H1 (cell line): Measurements from ENCODE around the gene ELANE. TPM values are rescaled to one million over a fixed set of nuclear protein-coding genes. Genes with fewer than 3 reads are reported as not detected.

Experiments used
- CTCF ChIA-PET: fragments of 300-600 bp; sonication (Branson Sonifier 250); formaldehyde crosslinking; loops from one replicate; lab custom pipeline; 2021; ENCODE audit not compliant: partially characterized antibody; lab: Charles Lee
- POLR2A ChIA-PET: fragments of 300-600 bp; sonication (Branson Sonifier 250); formaldehyde crosslinking; loops from one replicate; lab custom pipeline; 2021; ENCODE audit warnings: inconsistent platforms; ENCODE audit not compliant: partially characterized antibody; lab: Charles Lee
- DNase-seq, 2 experiments: peaks; one replicate each; pipeline versions ENCODE4 v3.0.0 to v3.0.0-alpha.2; 2010 to 2022; ENCODE audit warnings: low spot score in 2 of 2, low read depth in 1 of 2, mixed read lengths in 1 of 2
- FAIRE-seq: peaks from 2 replicates; lab custom pipeline; 2011; peaks lifted over from hg19 to GRCh38; lab: Jason Lieb, UNC
- H2AFZ ChIP-seq: 2 replicates; pipeline ENCODE4 v1.8.1; 2012; ENCODE audit warnings: low read length, inconsistent platforms
- H2AK5ac ChIP-seq: 2 replicates; pipeline ENCODE4 v1.6.1; 2013; ENCODE audit warnings: low read depth, low read length
- H2BK120ac ChIP-seq: replicated peaks from 2 replicates; pipeline ENCODE3; 2013; ENCODE audit warnings: low read depth, low read length, inconsistent platforms
- H2BK12ac ChIP-seq: 2 replicates; pipeline ENCODE4 v1.6.1; 2013; ENCODE audit warnings: low read depth, low read length
- H2BK15ac ChIP-seq: 2 replicates; pipeline ENCODE4 v1.6.1; 2013; ENCODE audit warnings: low read length
- H2BK20ac ChIP-seq: 2 replicates; pipeline ENCODE4 v1.6.1; 2013; ENCODE audit warnings: low read length
- H2BK5ac ChIP-seq: 2 replicates; pipeline ENCODE4 v1.6.1; 2013; ENCODE audit warnings: low read depth, low read length
- H3K14ac ChIP-seq: 2 replicates; pipeline ENCODE4 v1.6.1; 2013; ENCODE audit warnings: inconsistent platforms; ENCODE audit not compliant: insufficient read length
- H3K18ac ChIP-seq: 2 replicates; pipeline ENCODE4 v1.6.1; 2013; ENCODE audit warnings: low read length; ENCODE audit errors: extremely low read depth
- H3K23ac ChIP-seq: 2 replicates; pipeline ENCODE4 v1.6.1; 2013; ENCODE audit warnings: inconsistent platforms; ENCODE audit not compliant: insufficient read length
- H3K23me2 ChIP-seq: 2 replicates; pipeline ENCODE4 v1.6.1; 2013; ENCODE audit warnings: low read depth, low read length
- H3K27ac ChIP-seq: 2 replicates; pipeline ENCODE4 v1.6.1; 2011; ENCODE audit warnings: low read depth, low read length, inconsistent platforms
- H3K27me3 ChIP-seq, 4 experiments: replicated peaks in 1 of 4; 1 replicate in 1 of 4; 2 replicates in 3 of 4; pipeline versions ENCODE4 v1.6.1 to v1.8.1; 2011 to 2013; ENCODE audit warnings: low read length in 3 of 4, mild to moderate bottlenecking in 3 of 4, inconsistent platforms in 2 of 4, mixed read lengths in 2 of 4, moderate library complexity in 1 of 4; ENCODE audit not compliant: control insufficient read depth in 3 of 4, insufficient read depth in 3 of 4; ENCODE audit errors: extremely low read depth in 1 of 4
- H3K36me3 ChIP-seq, 4 experiments: 2 replicates each; pipeline versions ENCODE4 v1.6.1 to v1.8.1; 2011 to 2013; ENCODE audit warnings: mild to moderate bottlenecking in 4 of 4, low read length in 3 of 4, moderate library complexity in 2 of 4, control low read depth in 1 of 4, inconsistent platforms in 1 of 4; ENCODE audit not compliant: insufficient read depth in 4 of 4, control insufficient read depth in 2 of 4
- H3K4ac ChIP-seq: replicated peaks from 2 replicates; pipeline ENCODE3; 2013; ENCODE audit warnings: low read length, low read depth, mixed read lengths, inconsistent platforms; ENCODE audit not compliant: insufficient read length
- H3K4me1 ChIP-seq, 4 experiments: replicated peaks in 1 of 4; 1 replicate in 1 of 4; 2 replicates in 3 of 4; pipeline versions ENCODE4 v1.6.1 to v1.8.1; 2011 to 2013; ENCODE audit warnings: low read length in 3 of 4, inconsistent platforms in 2 of 4, mixed read lengths in 1 of 4; ENCODE audit not compliant: insufficient read depth in 4 of 4, control insufficient read depth in 3 of 4
- H3K4me2 ChIP-seq, 2 experiments: 2 replicates each; pipeline versions ENCODE4 v1.6.1 to v1.8.1; 2011 to 2013; ENCODE audit warnings: low read depth in 2 of 2, low read length in 2 of 2, control low read depth in 1 of 2, inconsistent platforms in 1 of 2, mild to moderate bottlenecking in 1 of 2; ENCODE audit not compliant: insufficient read depth in 1 of 2
- H3K4me3 ChIP-seq, 4 experiments: fragments of 200-600, 300-600 bp in 1 of 4; sonication (generic), shearing (Covaris generic), sonication (Bioruptor Twin) in 1 of 4; 2 replicates each; pipeline versions ENCODE4 v1.5.1 to v1.8.1; 2011 to 2016; ENCODE audit warnings: low read length in 4 of 4, low read depth in 3 of 4, control low read depth in 2 of 4, inconsistent platforms in 2 of 4, mild to moderate bottlenecking in 2 of 4, mixed read lengths in 1 of 4, moderate library complexity in 1 of 4; ENCODE audit not compliant: insufficient read depth in 2 of 4; ENCODE audit errors: extremely low read depth in 1 of 4
- H3K56ac ChIP-seq: replicated peaks from 2 replicates; pipeline ENCODE3; 2013; ENCODE audit warnings: low read depth, mild to moderate bottlenecking, mixed read lengths, low read length, inconsistent platforms; ENCODE audit not compliant: insufficient read length
- H3K79me1 ChIP-seq: 2 replicates; pipeline ENCODE4 v1.6.1; 2013; ENCODE audit warnings: low read depth, low read length, control low read depth
- H3K79me2 ChIP-seq, 2 experiments: 2 replicates each; pipeline versions ENCODE4 v1.6.1 to v1.8.1; 2012 to 2013; ENCODE audit warnings: low read length in 2 of 2, mild to moderate bottlenecking in 2 of 2, inconsistent platforms in 1 of 2; ENCODE audit not compliant: insufficient read depth in 2 of 2, control insufficient read depth in 1 of 2
- H3K9ac ChIP-seq, 4 experiments: replicated peaks in 1 of 4; 1 replicate in 1 of 4; 2 replicates in 3 of 4; pipeline versions ENCODE4 v1.6.1 to v1.8.1; 2011 to 2013; ENCODE audit warnings: low read depth in 3 of 4, low read length in 3 of 4, control low read depth in 2 of 4, mild to moderate bottlenecking in 2 of 4, moderate library complexity in 2 of 4, inconsistent platforms in 1 of 4; ENCODE audit errors: extremely low read depth in 1 of 4
- H3K9me3 ChIP-seq, 2 experiments: 2 replicates each; pipeline versions ENCODE4 v1.6.1 to v1.8.1; 2012 to 2013; ENCODE audit warnings: mild to moderate bottlenecking in 2 of 2, moderate library complexity in 2 of 2, control low read depth in 1 of 2, inconsistent platforms in 1 of 2, low read depth in 1 of 2, low read length in 1 of 2, mixed read lengths in 1 of 2; ENCODE audit not compliant: insufficient read depth in 2 of 2
- H4K20me1 ChIP-seq, 2 experiments: replicated peaks in 1 of 2; 2 replicates each; pipeline versions ENCODE3 to v1.8.1; 2011 to 2013; ENCODE audit warnings: inconsistent platforms in 2 of 2, low read length in 2 of 2, mild to moderate bottlenecking in 1 of 2; ENCODE audit not compliant: insufficient read depth in 2 of 2, control insufficient read depth in 1 of 2
- H4K5ac ChIP-seq: 2 replicates; pipeline ENCODE4 v1.6.1; 2013; ENCODE audit warnings: low read length, low read depth, mixed read lengths, inconsistent platforms; ENCODE audit not compliant: insufficient read length
- H4K8ac ChIP-seq: 2 replicates; pipeline ENCODE4 v1.8.0; 2013; ENCODE audit warnings: mild to moderate bottlenecking, moderate library complexity, low read length, inconsistent platforms; ENCODE audit not compliant: insufficient read depth; ENCODE audit errors: extremely low read depth
- H4K91ac ChIP-seq: replicated peaks from 2 replicates; pipeline ENCODE3; 2013; ENCODE audit warnings: low read length, mixed read lengths, inconsistent platforms; ENCODE audit not compliant: insufficient read length
- SP1 ChIP-seq: IDR thresholded peaks from 2 replicates; pipeline ENCODE4 v1.6.1; 2011; ENCODE audit warnings: low read depth, low read length
- WGBS, 2 experiments: shearing (Covaris generic) in 1 of 2; methylation state at CpG; one replicate each; pipeline versions ENCODE4 v1.1.6 to v1.1.7; 2013 to 2015; ENCODE audit warnings: low lambda C conversion rate in 2 of 2, mixed read lengths in 2 of 2, inconsistent platforms in 1 of 2, low coverage in 1 of 2, missing lambda C conversion rate in 1 of 2; ENCODE audit not compliant: insufficient replicate concordance in 2 of 2, insufficient coverage in 1 of 2, insufficient read length in 1 of 2; ENCODE audit errors: extremely low coverage in 1 of 2, missing lambda C conversion rate in 1 of 2; 5-methylcytosine and 5-hydroxymethylcytosine counted together
- polyA plus RNA-seq, 7 experiments: library from polyadenylated mRNA; depleted of rRNA in 3 of 7; stranded (reverse) in 5 of 7; unstranded in 2 of 7; fragments of >200 nt in 5 of 7; fragments of 200-250 nt in 2 of 7; gene quantifications; 1 replicate in 5 of 7; 2 replicates in 1 of 7; 4 replicates in 1 of 7; pipeline versions ENCODE4 v1.2.1 to v1.2.3, GENCODE V29; 2011 to 2013; ENCODE audit warnings: missing spikeins in 2 of 7, mixed read lengths in 2 of 7
- total RNA-seq: library from RNA; stranded (reverse); fragmentation: NEBNext Ultra II Directional; extraction: Animal tissue kit (Norgen Biotek cat#: 25700); gene quantifications from 2 replicates; pipeline ENCODE4 v1.2.1, GENCODE V29; 2021

Gene ELANE
- total and polyA plus RNA-seq, 2 of the 8 experiments (the other 6 are each of a cell fraction or from before 2014, with no cell fraction given) = not detected

DNA sequence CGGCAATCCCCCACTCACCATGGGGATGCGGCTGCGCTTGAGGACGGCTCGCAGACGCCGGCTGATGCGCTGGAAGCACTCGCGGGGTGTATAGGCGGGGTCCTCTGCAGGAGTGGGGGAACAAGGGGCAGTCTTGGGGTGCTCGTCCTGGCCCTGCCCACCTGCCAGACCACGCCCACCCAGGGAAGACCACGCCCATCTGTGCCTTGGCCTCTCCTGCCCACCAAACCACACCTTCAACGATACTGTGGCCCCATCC, 47.9 kb downstream of the ELANE start:
- H3K9ac ChIP-seq = no peak overlapping the region

More for the DNA sequence above, 47.9 kb downstream of the ELANE start:
- H3K4ac ChIP-seq = no peak overlapping the region
- POLR2A ChIA-PET = no interaction called here
- H3K4me2 ChIP-seq = no peak overlapping the region
- no peak overlapping the region for H3K18ac ChIP-seq
- H3K56ac ChIP-seq = no peak overlapping the region
- WGBS, 2 experiments = 92% methylated on average over 15 of the region's 15 CpGs; no CpG with 5 or more reads in 1 of the 2 experiments
- H4K5ac ChIP-seq = no peak overlapping the region
- H4K8ac ChIP-seq = peak overlapping the region; percentile 35; the same call in 1 of the 2 replicates
- H2AFZ ChIP-seq = no peak overlapping the region
- H3K27me3 ChIP-seq = no peaks in the 10 kb centered on the region
- no peaks in the 10 kb centered on the region for H3K9me3 ChIP-seq
- H4K91ac ChIP-seq = no peak overlapping the region
- no peak overlapping the region for H3K27ac ChIP-seq
- no peaks in the 10 kb centered on the region; the same call in 1 of the 2 replicates for H3K79me1 ChIP-seq
- no peak overlapping the region for H3K23ac ChIP-seq
- no peak overlapping the region for H2BK120ac ChIP-seq
- CTCF ChIA-PET = interaction anchor here (1.1 kb wide), 1 partner anchor 24 kb away, joined by 3 read pairs; no protein-coding TSS in a partner anchor
- peaks cover 0 to 9% of the 10 kb centered on the region in 2 experiments; a peak in 2 of 4 replicates for H3K79me2 ChIP-seq
- 0 out of 2 replicates have a peak overlapping the region, but pooled peaks have one; percentile 39 for H2BK12ac ChIP-seq
- peak overlapping the region; percentile 24; the same call in 1 of the 2 replicates for H2AK5ac ChIP-seq
- TF ChIP-seq SP1 = no peak
- peaks cover 3% of the 10 kb centered on the region; the same call in 1 of the 2 replicates for H3K23me2 ChIP-seq
- H2BK20ac ChIP-seq = no peak overlapping the region
- no peak overlapping the region; the same call in 1 of the 2 replicates for H2BK15ac ChIP-seq
- H4K20me1 ChIP-seq = peaks cover 13 to 27% of the 10 kb centered on the region in 2 experiments
- no peak for FAIRE-seq
- DNase-seq = no peak
- peaks cover 0 to 11% (median 5%) of the 10 kb centered on the region in 4 experiments; a peak in 5 of 7 replicates for H3K4me1 ChIP-seq
- no peak overlapping the region for H3K4me3 ChIP-seq
- no peak overlapping the region for H3K14ac ChIP-seq
- H2BK5ac ChIP-seq = peak overlapping the region; percentile 52; the same call in 1 of the 2 replicates
- peaks cover 0 to 13% (median 2%) of the 10 kb centered on the region in 4 experiments; a peak in 2 of 8 replicates for H3K36me3 ChIP-seq
